ENCODE data around the gene PGBD2.
"Not testable (repeated sequence)": the region's sequence is repeated elsewhere in the genome, so short reads cannot be mapped to it uniquely, and the experiment has no call there.

The PGBD2 gene

DNA sequence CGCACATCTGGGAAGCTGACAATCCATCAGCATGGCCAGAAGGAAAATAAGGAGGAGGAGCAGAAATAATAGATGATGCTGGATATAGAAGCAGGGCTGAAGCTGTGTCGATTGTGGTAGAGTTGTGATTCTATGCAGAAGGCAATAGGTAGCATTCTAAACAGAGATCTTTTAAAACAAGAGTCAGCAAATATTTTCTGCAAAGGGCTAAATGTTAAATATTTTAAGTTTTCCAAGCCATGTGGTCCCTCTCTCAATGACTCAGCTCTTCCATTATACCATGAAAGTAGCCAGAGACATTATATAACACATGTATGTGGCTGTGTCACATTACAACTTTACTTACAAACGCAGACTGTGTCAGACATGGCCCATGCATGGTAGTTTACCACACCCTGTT, 21.2 kb downstream of the PGBD2 start:
- not testable (repeated sequence) for DNase-seq

DNA sequence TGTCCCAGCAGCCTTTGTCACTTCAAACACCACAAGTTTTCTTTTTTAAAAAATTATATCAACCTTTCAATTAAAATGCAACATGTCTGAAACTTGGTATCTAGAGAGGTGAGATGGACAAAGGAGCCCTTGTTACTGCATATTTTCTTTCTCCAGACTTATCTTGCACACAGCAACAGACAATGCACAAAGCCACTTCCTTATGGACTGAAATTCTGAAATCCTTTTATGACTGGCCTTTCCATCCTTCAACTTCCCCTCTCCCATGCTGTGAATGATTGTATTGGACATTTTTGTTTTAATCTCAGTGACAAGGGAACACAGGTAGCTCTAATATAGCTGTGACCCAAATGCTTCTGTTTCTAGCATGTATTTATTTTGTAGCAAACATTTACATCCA, 22.1 kb downstream of the PGBD2 start:
- not testable (repeated sequence) for DNase-seq

DNA sequence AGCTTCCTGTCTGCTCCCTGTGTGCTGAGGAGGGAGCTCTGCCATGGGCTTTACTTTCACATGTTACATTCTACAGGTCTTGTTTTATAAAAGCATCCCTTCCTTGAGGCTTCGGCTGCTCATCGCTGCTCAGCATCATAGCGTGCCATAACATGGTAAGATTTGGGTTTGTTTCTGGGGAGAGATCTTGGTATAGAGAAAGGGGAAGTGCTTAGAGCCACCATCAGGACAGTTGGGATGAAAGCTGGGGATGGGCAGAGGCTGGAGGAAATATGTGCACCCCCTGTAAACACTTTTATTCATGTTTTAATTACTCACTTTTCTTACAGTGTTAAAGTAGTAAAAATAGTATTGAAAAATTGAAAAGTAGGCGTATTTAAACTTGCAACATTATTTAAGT, 24.0 kb downstream of the PGBD2 start:
- DNase-seq = not testable (repeated sequence)

DNA sequence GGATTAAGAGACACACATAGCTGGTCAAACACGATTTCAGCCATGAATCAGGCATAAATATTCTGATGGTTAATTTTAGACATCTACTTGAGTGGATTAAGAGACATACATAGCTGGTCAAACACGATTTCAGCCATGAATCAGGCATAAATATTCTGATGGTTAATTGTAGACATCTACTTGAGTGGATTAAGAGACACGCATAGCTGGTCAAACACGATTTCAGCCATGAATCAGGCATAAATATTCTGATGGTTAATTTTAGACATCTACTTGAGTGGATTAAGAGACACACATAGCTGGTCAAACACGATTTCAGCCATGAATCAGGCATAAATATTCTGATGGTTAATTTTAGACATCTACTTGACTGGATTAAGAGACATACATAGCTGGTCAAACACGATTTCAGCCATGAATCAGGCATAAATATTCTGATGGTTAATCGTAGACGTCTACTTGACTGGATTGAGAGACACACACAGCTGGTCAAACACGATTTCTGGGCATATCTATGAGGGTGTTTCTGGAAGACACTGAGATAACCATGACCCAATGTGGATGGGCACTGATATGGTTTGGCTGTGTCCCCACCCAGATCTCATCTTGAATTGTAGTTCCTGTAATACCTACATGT, 32.3 kb downstream of the PGBD2 start:
- DNase-seq = not testable (repeated sequence)

DNA sequence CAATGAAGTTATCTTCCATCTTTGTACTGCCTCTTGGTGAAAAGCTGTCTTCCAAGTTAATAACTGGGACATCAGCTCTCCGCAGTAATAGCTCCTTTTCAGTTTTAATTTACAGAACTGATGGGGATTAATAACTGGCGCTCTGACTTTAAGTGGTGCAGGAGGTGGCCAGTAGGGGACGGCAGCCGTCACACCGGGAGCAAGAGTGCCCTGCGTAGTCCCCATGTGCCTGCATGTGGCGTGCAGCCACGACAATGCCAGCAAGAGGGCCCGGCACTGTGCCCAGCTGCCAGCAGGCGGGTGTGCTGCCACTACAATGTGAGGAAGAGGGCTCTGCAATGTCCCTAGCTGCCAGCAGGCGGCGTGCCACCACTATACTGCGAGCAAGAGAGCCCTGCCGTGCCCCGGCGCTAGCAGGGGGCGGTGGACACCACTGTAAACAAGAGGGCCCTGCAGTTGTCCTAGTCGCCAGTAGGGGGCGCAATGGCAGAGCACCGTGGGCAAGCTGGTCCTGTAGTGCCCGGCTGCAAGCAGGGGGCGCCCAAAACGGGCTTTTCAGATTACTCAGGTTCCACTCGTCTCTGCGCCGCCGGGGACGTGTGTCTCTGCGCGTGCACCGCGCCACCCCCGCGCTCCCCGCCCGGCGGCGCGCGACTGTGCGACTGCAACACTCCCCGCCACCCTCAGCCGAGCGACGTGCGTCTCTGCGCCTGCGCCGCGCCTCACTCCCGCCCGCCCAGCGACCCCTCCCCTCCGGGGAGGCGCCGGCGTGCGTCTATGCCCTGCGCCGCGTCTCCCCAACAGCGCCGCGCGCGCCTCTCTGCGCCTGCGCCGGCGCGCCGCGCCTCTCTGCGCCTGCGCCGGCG, 38.3 kb downstream of the PGBD2 start:
- not testable (repeated sequence) for DNase-seq

DNA sequence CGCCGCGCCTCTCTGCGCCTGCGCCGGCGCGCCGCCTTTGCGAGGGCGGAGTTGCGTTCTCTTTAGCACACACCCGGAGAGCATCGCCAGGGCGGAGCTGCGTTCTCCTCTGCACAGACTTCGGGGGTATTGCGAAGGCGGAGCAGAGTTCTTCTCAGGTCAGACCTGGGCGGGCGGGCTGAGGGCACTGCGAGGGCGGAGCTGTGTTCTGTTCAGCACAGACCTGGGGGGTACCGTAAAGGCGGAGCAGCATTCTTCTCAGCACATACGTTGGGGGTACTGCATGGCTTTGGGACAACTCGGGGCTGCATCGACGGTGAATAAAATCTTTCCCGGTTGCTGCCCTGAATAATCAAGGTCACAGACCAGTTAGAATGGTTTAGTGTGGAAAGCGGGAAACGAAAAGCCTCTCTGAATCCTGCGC, 39.0 kb downstream of the PGBD2 start:
- DNase-seq = not testable (repeated sequence)

DNA sequence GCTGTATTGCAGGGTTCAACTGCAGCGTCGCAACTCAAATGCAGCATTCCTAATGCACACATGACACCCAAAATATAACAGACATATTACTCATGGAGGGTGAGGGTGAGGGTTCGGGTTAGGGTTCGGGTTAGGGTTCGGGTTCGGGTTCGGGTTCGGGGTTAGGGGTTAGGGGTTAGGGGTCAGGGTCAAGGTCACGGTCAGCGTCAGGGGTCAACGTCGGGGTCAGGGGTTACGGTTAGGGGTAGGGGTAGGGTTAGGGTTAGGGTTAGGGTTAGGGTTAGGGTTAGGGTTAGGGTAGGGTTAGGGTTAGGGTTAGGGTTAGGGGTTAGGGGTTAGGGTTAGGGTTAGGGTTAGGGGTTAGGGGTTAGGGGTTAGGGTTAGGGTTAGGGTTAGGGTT, 39.4 kb downstream of the PGBD2 start:
- DNase-seq = not testable (repeated sequence)

DNA sequence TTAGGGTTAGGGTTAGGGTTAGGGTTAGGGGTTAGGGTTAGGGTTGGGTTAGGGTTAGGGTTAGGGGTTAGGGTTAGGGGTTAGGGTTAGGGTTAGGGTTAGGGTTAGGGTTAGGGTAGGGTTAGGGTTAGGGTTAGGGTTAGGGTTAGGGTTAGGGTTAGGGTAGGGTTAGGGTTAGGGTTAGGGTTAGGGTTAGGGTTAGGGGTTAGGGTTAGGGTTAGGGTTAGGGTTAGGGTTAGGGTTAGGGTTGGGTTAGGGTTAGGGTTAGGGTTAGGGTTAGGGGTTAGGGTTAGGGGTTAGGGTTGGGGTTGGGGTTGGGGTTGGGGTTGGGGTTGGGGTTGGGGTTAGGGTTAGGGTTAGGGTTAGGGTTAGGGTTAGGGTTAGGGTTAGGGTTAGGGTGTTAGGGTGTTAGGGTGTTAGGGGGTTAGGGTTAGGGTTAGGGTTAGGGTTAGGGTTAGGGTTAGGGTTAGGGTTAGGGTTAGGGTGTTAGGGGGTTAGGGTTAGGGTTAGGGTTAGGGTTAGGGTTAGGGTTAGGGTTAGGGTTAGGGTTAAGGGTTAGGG, 39.9 kb downstream of the PGBD2 start:
- DNase-seq = not testable (repeated sequence)

Measured in NCI-H526 treated with DMSO at 0.1 percent for 48 hours (cell line).